H1 (cell line): ENCODE data around the gene CCDC137. TPM values are rescaled to one million over a fixed set of nuclear protein-coding genes. Genes with fewer than 3 reads are reported as not detected.

Source experiments
- BCL11A ChIP-seq, 2 experiments: IDR thresholded peaks; one replicate each; pipeline ENCODE4 v1.6.1; 2011; ENCODE audit warnings: low read depth in 2 of 2, low read length in 2 of 2, mild to moderate bottlenecking in 2 of 2
- EZH2 ChIP-seq: fragments of 200-600 bp; sonication (generic); IDR thresholded peaks from 2 replicates; pipeline ENCODE4 v1.7.1; 2012; ENCODE audit warnings: low read depth, mild to moderate bottlenecking, moderate library complexity, low read length, inconsistent platforms; ENCODE audit not compliant: severe bottlenecking
- MAX ChIP-seq: IDR thresholded peaks from 2 replicates; pipeline ENCODE4 v1.6.1; 2012; ENCODE audit warnings: inconsistent platforms
- TAF7 ChIP-seq: optimal IDR thresholded peaks from 2 replicates; pipeline ENCODE3; 2011; ENCODE audit warnings: low read depth, mild to moderate bottlenecking, inconsistent platforms, low read length, moderate library complexity, borderline replicate concordance
- TCF12 ChIP-seq: IDR thresholded peaks from 2 replicates; pipeline ENCODE4 v1.6.1; 2011; ENCODE audit warnings: low read depth, mild to moderate bottlenecking, low read length
- YY1 ChIP-seq: IDR thresholded peaks from 2 replicates; pipeline ENCODE4 v1.6.1; 2011; ENCODE audit warnings: low read depth, mild to moderate bottlenecking, low read length
- polyA plus RNA-seq, 7 experiments: library from polyadenylated mRNA; depleted of rRNA in 3 of 7; stranded (reverse) in 5 of 7; unstranded in 2 of 7; fragments of >200 nt in 5 of 7; fragments of 200-250 nt in 2 of 7; gene quantifications; 1 replicate in 5 of 7; 2 replicates in 1 of 7; 4 replicates in 1 of 7; pipeline versions ENCODE4 v1.2.1 to v1.2.3, GENCODE V29; 2011 to 2013; ENCODE audit warnings: missing spikeins in 2 of 7, mixed read lengths in 2 of 7
- total RNA-seq: library from RNA; stranded (reverse); fragmentation: NEBNext Ultra II Directional; extraction: Animal tissue kit (Norgen Biotek cat#: 25700); gene quantifications from 2 replicates; pipeline ENCODE4 v1.2.1, GENCODE V29; 2021

The CCDC137 gene
- total and polyA plus RNA-seq, 2 of the 8 experiments (the other 6 are each of a cell fraction or from before 2014, with no cell fraction given), result 17.6 to 38.6 TPM

GRCh38 chr17:81655378-81656117, 11.0 kb upstream of the CCDC137 start (continued):
- TF ChIP-seq MAX (peak; percentile 39; the same call in 1 of the 2 replicates), BCL11A (IDR thresholded peaks at IDR 0.05; ENCODE audit: low read depth in 2 of 2, low read length in 2 of 2) (no peak), EZH2 (no peak), TCF12 (no peak), YY1 (no peak), TAF7 (no peak)
